OCI-LY3 (cell line): ENCODE measurements around the gene BCL11B.

ENCODE experiments used
- EZH2phosphoT487 ChIP-seq: fragments of 200-600 bp; shearing (Covaris generic); IDR thresholded peaks from 2 replicates; pipeline ENCODE4 v1.6.1; 2018; ENCODE audit warnings: antibody characterized with exemption, mixed run types, low read depth
- TF ChIP-seq, protein P1 (sequence below): fragments of 200-600, 300-600 bp; sonication (generic); IDR thresholded peaks from 2 replicates; pipeline ENCODE4 v1.5.1; 2014; ENCODE audit warnings: antibody characterized with exemption, low read length, low read depth

DNA sequence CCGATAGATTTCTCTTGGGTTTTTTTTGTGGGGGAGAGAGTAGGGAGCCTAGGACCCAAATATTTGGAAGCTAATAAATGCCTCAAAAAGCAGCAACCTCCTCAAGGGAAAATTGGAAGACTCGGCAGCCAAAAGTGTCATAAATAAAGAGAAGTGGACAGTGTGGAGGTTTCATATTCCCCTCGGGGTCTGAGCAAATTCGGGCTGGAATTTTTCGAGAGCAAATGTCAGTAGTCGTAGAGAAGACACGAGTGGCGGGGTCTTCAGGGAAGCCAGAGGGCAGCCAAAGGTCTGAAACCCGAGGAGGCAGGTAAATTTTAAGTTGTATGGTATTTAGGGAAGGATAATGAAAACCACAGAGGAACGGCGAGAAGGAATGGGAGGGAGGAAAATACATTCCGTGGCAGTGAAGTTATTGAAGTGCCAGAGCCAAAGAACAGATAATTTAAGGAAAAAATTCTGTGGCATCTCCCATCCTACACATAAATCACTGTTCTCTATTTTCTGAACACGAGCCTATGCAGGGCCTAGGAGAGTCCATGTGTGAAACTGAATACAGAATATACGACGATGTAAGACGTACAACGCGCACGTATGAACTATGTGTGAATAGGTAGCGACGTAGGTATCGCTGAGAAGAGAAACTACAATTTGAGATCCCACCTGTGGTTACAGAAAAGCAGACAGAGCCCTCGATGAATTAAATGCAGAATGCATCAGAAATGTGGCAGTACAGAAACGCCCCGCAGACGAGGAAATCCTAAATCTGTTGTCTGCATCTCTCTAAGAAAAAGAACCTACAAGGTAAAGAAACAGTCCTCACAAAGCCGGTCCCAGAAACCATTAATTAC lies 12.9 kb downstream of the BCL11B start:
- TF ChIP-seq, protein P1, sequence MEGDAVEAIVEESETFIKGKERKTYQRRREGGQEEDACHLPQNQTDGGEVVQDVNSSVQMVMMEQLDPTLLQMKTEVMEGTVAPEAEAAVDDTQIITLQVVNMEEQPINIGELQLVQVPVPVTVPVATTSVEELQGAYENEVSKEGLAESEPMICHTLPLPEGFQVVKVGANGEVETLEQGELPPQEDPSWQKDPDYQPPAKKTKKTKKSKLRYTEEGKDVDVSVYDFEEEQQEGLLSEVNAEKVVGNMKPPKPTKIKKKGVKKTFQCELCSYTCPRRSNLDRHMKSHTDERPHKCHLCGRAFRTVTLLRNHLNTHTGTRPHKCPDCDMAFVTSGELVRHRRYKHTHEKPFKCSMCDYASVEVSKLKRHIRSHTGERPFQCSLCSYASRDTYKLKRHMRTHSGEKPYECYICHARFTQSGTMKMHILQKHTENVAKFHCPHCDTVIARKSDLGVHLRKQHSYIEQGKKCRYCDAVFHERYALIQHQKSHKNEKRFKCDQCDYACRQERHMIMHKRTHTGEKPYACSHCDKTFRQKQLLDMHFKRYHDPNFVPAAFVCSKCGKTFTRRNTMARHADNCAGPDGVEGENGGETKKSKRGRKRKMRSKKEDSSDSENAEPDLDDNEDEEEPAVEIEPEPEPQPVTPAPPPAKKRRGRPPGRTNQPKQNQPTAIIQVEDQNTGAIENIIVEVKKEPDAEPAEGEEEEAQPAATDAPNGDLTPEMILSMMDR: no peak
- no peak for TF ChIP-seq EZH2phosphoT487
